Activated T-cell treated with anti-CD3 and anti-CD28 coated beads, Interleukin-2, amount 50 U/mL, for 24 hours (primary cell): ENCODE results near the gene CAPG.

ENCODE experiments used
- DNase-seq: peaks from one replicate; pipeline ENCODE4 v3.0.0-alpha.2; 2020
- H3K27ac Mint-ChIP-seq: 2 replicates; pipeline ENCODE4 v1.8.0; 2020; ENCODE audit warnings: mild to moderate bottlenecking, mixed read lengths
- H3K27me3 Mint-ChIP-seq: 2 replicates; pipeline ENCODE4 v1.8.0; 2020; ENCODE audit warnings: mixed read lengths
- H3K36me3 Mint-ChIP-seq: 2 replicates; pipeline ENCODE4 v1.8.0; 2020; ENCODE audit warnings: low read depth, mixed read lengths
- H3K4me1 Mint-ChIP-seq: 2 replicates; pipeline ENCODE4 v1.8.0; 2020; ENCODE audit warnings: low read depth, mixed read lengths
- H3K4me3 Mint-ChIP-seq: 2 replicates; pipeline ENCODE4 v1.8.0; 2020; ENCODE audit warnings: mild to moderate bottlenecking, moderate library complexity, mixed read lengths
- H3K9me3 Mint-ChIP-seq: 2 replicates; pipeline ENCODE4 v1.8.0; 2020; ENCODE audit warnings: mixed read lengths

Gene CAPG

GRCh38 chr2:85353876-85354285 lies 56.3 kb downstream of the CAPG start:
- Mint-ChIP-seq H3K27me3 (no peaks in the 10 kb centered on the region), H3K4me3 (peak overlapping the region; percentile 90), H3K4me1 (peaks cover 44% of the 10 kb centered on the region), H3K27ac (peak overlapping the region; percentile 97), H3K9me3 (no peaks in the 10 kb centered on the region), H3K36me3 (peaks cover 78% of the 10 kb centered on the region)
- DNase-seq, result no peak

DNA sequence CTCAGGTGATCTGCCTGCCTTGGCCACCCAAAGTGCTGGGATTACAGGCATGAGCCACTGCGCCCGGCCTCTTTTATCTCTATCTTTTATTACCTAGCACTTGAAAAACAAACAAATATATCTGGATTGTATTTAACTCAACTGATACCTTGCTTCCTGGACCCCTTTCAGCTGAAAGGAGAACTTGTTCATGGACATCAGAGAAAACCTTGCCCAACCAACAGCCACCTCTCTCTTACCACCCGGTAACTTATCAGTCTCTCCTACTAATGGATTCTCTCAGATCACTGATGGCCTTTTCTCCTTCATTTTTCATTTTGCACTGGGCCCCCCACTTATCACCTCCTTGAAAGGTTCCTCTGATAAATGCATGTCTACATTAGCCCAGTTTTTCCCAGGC lies 62.6 kb downstream of the CAPG start:
- Mint-ChIP-seq H3K36me3 (peaks cover 81% of the 10 kb centered on the region), H3K27me3 (no peaks in the 10 kb centered on the region), H3K4me1 (peaks cover 5% of the 10 kb centered on the region), H3K9me3 (no peaks in the 10 kb centered on the region), H3K4me3 (no peak overlapping the region), H3K27ac (no peak overlapping the region)
- DNase-seq, result no peak
